DMS114 treated with DMSO at 0.1 percent for 48 hours (cell line): ENCODE measurements around the gene FOXK1.
A peak's percentile ranks its signal among the peaks of the same experiment; 100 is the strongest.

Source experiments
- DNase-seq: peaks from one replicate; lab custom pipeline; 2025; ENCODE audit not compliant: unreplicated experiment; lab: John Stamatoyannopoulos, UW

The FOXK1 gene

GRCh38 chr7:4742852-4743251 lies 60.8 kb downstream of the FOXK1 start:
- no peak for DNase-seq

GRCh38 chr7:4744391-4745264 lies 62.5 kb downstream of the FOXK1 start:
- DNase-seq, result peak; percentile 32

- no peak for DNase-seq
These were observed 63.3 kb downstream of the FOXK1 start for GRCh38 chr7:4745265-4745919.

GRCh38 chr7:4745971-4746919 lies 64.2 kb downstream of the FOXK1 start:
- no peak for DNase-seq

GRCh38 chr7:4747013-4747412 lies 64.9 kb downstream of the FOXK1 start:
- no peak for DNase-seq

GRCh38 chr7:4747746-4748145 lies 65.7 kb downstream of the FOXK1 start:
- DNase-seq, result no peak

GRCh38 chr7:4748231-4748681 lies 66.2 kb downstream of the FOXK1 start:
- no peak for DNase-seq

- no peak for DNase-seq
These were observed 67.3 kb downstream of the FOXK1 start for GRCh38 chr7:4749363-4749762.

GRCh38 chr7:4749798-4750197 lies 67.7 kb downstream of the FOXK1 start:
- DNase-seq, result no peak

- DNase-seq, result no peak
These were observed 69.4 kb downstream of the FOXK1 start for GRCh38 chr7:4751398-4751947.

GRCh38 chr7:4753598-4754432 lies 71.7 kb downstream of the FOXK1 start:
- DNase-seq, result no peak

GRCh38 chr7:4754433-4755010 lies 72.4 kb downstream of the FOXK1 start:
- no peak for DNase-seq

GRCh38 chr7:4755045-4755444 lies 73.0 kb downstream of the FOXK1 start:
- no peak for DNase-seq

GRCh38 chr7:4758111-4758510 lies 76.0 kb downstream of the FOXK1 start:
- DNase-seq, result no peak

GRCh38 chr7:4758791-4759190 lies 76.7 kb downstream of the FOXK1 start:
- no peak for DNase-seq

- DNase-seq, result no peak
These were observed 77.1 kb downstream of the FOXK1 start for GRCh38 chr7:4759211-4759610.

- no peak for DNase-seq
These were observed 78.9 kb downstream of the FOXK1 start for GRCh38 chr7:4760952-4761351.

GRCh38 chr7:4762121-4763055 lies 80.3 kb downstream of the FOXK1 start:
- no peak for DNase-seq
